KMS-11 (cell line): ENCODE data around the gene ULK4.

Source experiments
- H2AFZ ChIP-seq: fragments of 200-600 bp; sonication (generic); 2 replicates; pipeline ENCODE4 v1.6.1; 2016; ENCODE audit warnings: antibody characterized with exemption, mixed run types, low read depth
- H3K27ac ChIP-seq: fragments of 200-600 bp; sonication (generic); 2 replicates; pipeline ENCODE4 v1.6.1; 2016; ENCODE audit warnings: mild to moderate bottlenecking, mixed run types
- H3K27me3 ChIP-seq: fragments of 200-600 bp; sonication (generic); 2 replicates; pipeline ENCODE4 v1.6.1; 2017; ENCODE audit warnings: mild to moderate bottlenecking, low read depth, mixed run types, moderate library complexity; ENCODE audit not compliant: insufficient read depth
- H3K36me3 ChIP-seq: fragments of 200-600 bp; sonication (generic); 2 replicates; pipeline ENCODE4 v1.6.1; 2017; ENCODE audit warnings: mild to moderate bottlenecking, mixed run types; ENCODE audit not compliant: insufficient read depth
- H3K4me1 ChIP-seq: fragments of 200-600 bp; sonication (generic); 2 replicates; pipeline ENCODE4 v1.6.1; 2016; ENCODE audit warnings: mild to moderate bottlenecking, low read depth, mixed run types; ENCODE audit not compliant: poor library complexity, severe bottlenecking
- H3K4me2 ChIP-seq: fragments of 200-600 bp; sonication (generic); 2 replicates; pipeline ENCODE4 v1.7.0; 2016; ENCODE audit warnings: mild to moderate bottlenecking, mixed run types
- H3K4me3 ChIP-seq: fragments of 200-600 bp; sonication (generic); IDR thresholded peaks from 2 replicates; pipeline ENCODE4 v1.6.1; 2017; ENCODE audit warnings: low read depth, low read length, mixed read lengths; ENCODE audit not compliant: insufficient read depth
- H3K79me2 ChIP-seq: fragments of 200-600 bp; sonication (generic); 2 replicates; pipeline ENCODE4 v1.6.1; 2016; ENCODE audit warnings: low read depth, mixed run types; ENCODE audit not compliant: insufficient read depth
- H3K9ac ChIP-seq: fragments of 200-600 bp; sonication (generic); 2 replicates; pipeline ENCODE4 v1.6.1; 2016; ENCODE audit warnings: mild to moderate bottlenecking, mixed run types
- H4K20me1 ChIP-seq: fragments of 200-600 bp; sonication (generic); 2 replicates; pipeline ENCODE4 v1.6.1; 2016; ENCODE audit warnings: mild to moderate bottlenecking, mixed run types; ENCODE audit not compliant: insufficient read depth
- CTCF ChIP-seq: fragments of 200-600 bp; sonication (generic); conservative IDR thresholded peaks from 2 replicates; pipeline ENCODE4 v1.6.1; 2017; ENCODE audit warnings: low read depth, mild to moderate bottlenecking, antibody characterized with exemption, low read length, moderate library complexity, mixed read lengths

Gene ULK4

GRCh38 chr3:41708176-41708575, 253.7 kb downstream of the ULK4 start:
- no peak overlapping the region for H3K4me3 ChIP-seq
- TF ChIP-seq CTCF: no peak
- H3K79me2 ChIP-seq: no peaks in the 10 kb centered on the region
- no peaks in the 10 kb centered on the region for H4K20me1 ChIP-seq
- no peaks in the 10 kb centered on the region for H3K27me3 ChIP-seq
- H3K4me2 ChIP-seq: no peak overlapping the region
- no peak overlapping the region for H3K9ac ChIP-seq
- H2AFZ ChIP-seq: no peak overlapping the region
- no peaks in the 10 kb centered on the region for H3K36me3 ChIP-seq
- H3K27ac ChIP-seq: no peak overlapping the region
- H3K4me1 ChIP-seq: peaks cover 13% of the 10 kb centered on the region

- H3K27me3 ChIP-seq: no peaks in the 10 kb centered on the region
- H3K9ac ChIP-seq: no peak overlapping the region
- TF ChIP-seq CTCF: no peak
- no peaks in the 10 kb centered on the region for H3K36me3 ChIP-seq
- H3K27ac ChIP-seq: no peak overlapping the region
- no peak overlapping the region for H3K4me3 ChIP-seq
- peaks cover 16% of the 10 kb centered on the region for H3K4me1 ChIP-seq
- H3K4me2 ChIP-seq: no peak overlapping the region
- H4K20me1 ChIP-seq: no peaks in the 10 kb centered on the region
- no peaks in the 10 kb centered on the region for H3K79me2 ChIP-seq
- no peak overlapping the region for H2AFZ ChIP-seq
Measured at GRCh38 chr3:41705893-41706292, 256.0 kb downstream of the ULK4 start.

- H4K20me1 ChIP-seq: no peaks in the 10 kb centered on the region
- peak overlapping the region; percentile 47 for H3K4me2 ChIP-seq
Measured at GRCh38 chr3:41701191-41701698, 260.7 kb downstream of the ULK4 start.

GRCh38 chr3:41700155-41700554, 261.7 kb downstream of the ULK4 start:
- no peak for TF ChIP-seq CTCF
- H3K9ac ChIP-seq: no peak overlapping the region
- H4K20me1 ChIP-seq: no peaks in the 10 kb centered on the region

More at GRCh38 chr3:41701191-41701698, 260.7 kb downstream of the ULK4 start:
- Histone ChIP-seq H3K36me3 (no peaks in the 10 kb centered on the region), H3K27me3 (no peaks in the 10 kb centered on the region), H3K4me3 (no peak overlapping the region), H3K4me1 (peaks cover 21% of the 10 kb centered on the region), H2AFZ (no peak overlapping the region; the same call in 1 of the 2 replicates), H3K79me2 (no peaks in the 10 kb centered on the region), H3K27ac (peak overlapping the region; percentile 7; the same call in 1 of the 2 replicates), H3K9ac (no peak overlapping the region)
- TF ChIP-seq CTCF: no peak

More at GRCh38 chr3:41700155-41700554, 261.7 kb downstream of the ULK4 start:
- no peak overlapping the region for H3K4me3 ChIP-seq
- no peaks in the 10 kb centered on the region for H3K36me3 ChIP-seq
- no peak overlapping the region for H3K27ac ChIP-seq
- H3K4me1 ChIP-seq: peaks cover 21% of the 10 kb centered on the region
- H3K79me2 ChIP-seq: no peaks in the 10 kb centered on the region
- H3K27me3 ChIP-seq: no peaks in the 10 kb centered on the region
- H3K4me2 ChIP-seq: no peak overlapping the region
- no peak overlapping the region for H2AFZ ChIP-seq
